ENCODE data around the gene PDK3. TPM values are rescaled to one million over a fixed set of nuclear protein-coding genes. Genes with fewer than 3 reads are reported as not detected.

PDK3 gene
- total RNA-seq, 1 experiment from 2014 or later, result 9.6 TPM

GRCh38 chrX:24494647-24495075, 29.6 kb downstream of the PDK3 start:
- ChIA-PET RAD21 (ENCODE audit: low non-redundant PET in 1 of 2, low total read pairs in 2 of 2, uncharacterized antibody in 2 of 2, unreplicated experiment in 2 of 2) (no interaction called here), POLR2A (no interaction called here), CTCF (interaction anchor here (1.0 kb wide), 1 partner anchor 99 kb away, joined by 3 read pairs; no protein-coding TSS in a partner anchor)
- intact Hi-C loops (cut with micrococcal nuclease), result no loop called here
- no peak overlapping the region for H3K9ac ChIP-seq (ENCODE audit: low read length)
- H3K27ac ChIP-seq (ENCODE audit: low read depth, low read length), result no peak overlapping the region
- no TSS peak for BruUV-seq (replicated peaks)
- ATAC-seq, result no peak
- no peak overlapping the region for H2AFZ ChIP-seq (ENCODE audit: low read depth, low read length, poor library complexity, severe bottlenecking)
- no peaks in the 10 kb centered on the region for H3K79me2 ChIP-seq (ENCODE audit: insufficient read depth, low read length)
- DNase-seq (ENCODE audit: low read depth, low spot score), result no peak
- H3K9me3 ChIP-seq (ENCODE audit: control insufficient read depth in 1 of 2, insufficient read depth in 1 of 2, low read depth in 1 of 2, low read length in 2 of 2), result no peaks in the 10 kb centered on the region
- H3K4me1 ChIP-seq (ENCODE audit: control insufficient read depth in 1 of 2, insufficient read depth in 2 of 2, low read length in 2 of 2), result no peaks in the 10 kb centered on the region
- TF ChIP-seq CEBPB (IDR thresholded peaks at IDR 0.05; ENCODE audit: low read depth) (no peak), JUND (IDR thresholded peaks at IDR 0.05) (no peak), POLR2AphosphoS5 (IDR thresholded peaks at IDR 0.05; ENCODE audit: low read depth, low read length) (no peak), SRF (IDR thresholded peaks at IDR 0.05; ENCODE audit: low read depth) (no peak), POLR2A (IDR thresholded peaks at IDR 0.05; ENCODE audit: borderline replicate concordance, extremely low read depth, insufficient read depth, insufficient read length) (no peak), EGR1 (IDR thresholded peaks at IDR 0.05; ENCODE audit: low read depth) (no peak), EZH2phosphoT487 (IDR thresholded peaks at IDR 0.05; ENCODE audit: borderline replicate concordance) (no peak), CTCF (IDR thresholded peaks at IDR 0.05 in 2 of 3, conservative IDR thresholded peaks at IDR 0.05 in 1 of 3; ENCODE audit: borderline replicate concordance in 1 of 3, insufficient read depth in 1 of 3, low read depth in 2 of 3, low read length in 2 of 3) (no peak), CBX3 (IDR thresholded peaks at IDR 0.05; ENCODE audit: low read depth) (no peak), SIN3A (IDR thresholded peaks at IDR 0.05; ENCODE audit: low read depth) (no peak), ZNF274 (IDR thresholded peaks at IDR 0.05; ENCODE audit: low read depth, low read length) (no peak), ZFX (IDR thresholded peaks at IDR 0.05) (no peak), FOSL1 (IDR thresholded peaks at IDR 0.05; ENCODE audit: low read depth) (no peak), REST (IDR thresholded peaks at IDR 0.05; ENCODE audit: low read depth) (no peak)
- TF ChIP-seq, protein P1, sequence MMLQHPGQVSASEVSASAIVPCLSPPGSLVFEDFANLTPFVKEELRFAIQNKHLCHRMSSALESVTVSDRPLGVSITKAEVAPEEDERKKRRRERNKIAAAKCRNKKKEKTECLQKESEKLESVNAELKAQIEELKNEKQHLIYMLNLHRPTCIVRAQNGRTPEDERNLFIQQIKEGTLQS (IDR thresholded peaks at IDR 0.05), result no peak
- H4K20me1 ChIP-seq (ENCODE audit: insufficient read depth), result no peaks in the 10 kb centered on the region
- H3K4me3 ChIP-seq (replicated peaks in 1 of 2; ENCODE audit: low read depth in 1 of 2, low read length in 2 of 2), result no peak overlapping the region
- H3K9me2 ChIP-seq (ENCODE audit: insufficient read depth), result no peaks in the 10 kb centered on the region
- H3K4me2 ChIP-seq (ENCODE audit: low read length), result no peak overlapping the region
- no peaks in the 10 kb centered on the region for H3K36me3 ChIP-seq (ENCODE audit: control insufficient read depth in 1 of 2, insufficient read depth in 2 of 2, low read length in 2 of 2)
- no peaks in the 10 kb centered on the region for H3K27me3 ChIP-seq (ENCODE audit: insufficient read depth, low read length)

Data from HCT116 (cell line).